ENCODE data around the gene GDF15. TPM values are rescaled to one million over a fixed set of nuclear protein-coding genes. Genes with fewer than 3 reads are reported as not detected.

The GDF15 gene
- total RNA-seq, result 1 to 10 TPM in 1 of 2 donors, under 1 TPM in 1; 0.93 to 2.5 TPM
- 1.0 TPM for polyA plus RNA-seq (ENCODE audit: insufficient read depth, low read depth, low replicate concordance)
- long read RNA-seq, donor 1, partial matches to known transcripts, result 0 of 2 reads
- long read RNA-seq, donor 1, other reads (novel, unspliced or antisense), result 0 of 2 reads
- long read RNA-seq, donor 2, result 0 reads

- peak; percentile 66 for DNase-seq
- 30 to 39% methylated on average over 17 to 33 of the region's 33 CpGs for WGBS, 2 donors
- H3K4me3 ChIP-seq, result no peak within 1 kb of the TSS
These were observed at the start of gene GDF15 for GRCh38 chr19:18385675-18386542. GDF15 (plus strand) TSS chr19:18386158; CDS start chr19:18386190, 32 bp downstream.

DNA sequence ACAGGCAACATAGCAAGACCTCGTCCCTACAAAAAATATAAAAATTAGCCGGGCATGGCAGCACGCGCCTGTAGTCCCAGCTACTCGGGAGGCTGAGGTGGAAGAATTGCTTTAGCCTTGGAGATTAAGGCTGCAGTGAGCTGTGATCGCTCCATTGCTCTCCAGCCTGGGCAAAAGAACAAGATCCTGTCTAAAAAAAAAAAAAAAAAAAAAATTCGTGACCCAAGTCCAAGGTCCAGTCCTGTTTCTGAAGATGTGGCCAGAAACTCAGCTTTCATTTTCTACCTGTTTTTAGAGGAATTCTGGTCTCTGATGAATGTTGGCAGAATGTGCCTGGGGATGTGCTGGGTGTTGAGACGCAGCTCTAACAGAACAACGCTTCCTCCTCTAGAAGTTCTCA lies 47.4 kb upstream of the GDF15 start:
- TF ChIP-seq POLR2A (IDR thresholded peaks at IDR 0.05) (no peak), CTCF (IDR thresholded peaks at IDR 0.05) (no peak)
- Histone ChIP-seq H3K36me3 (ENCODE audit: low read depth, missing control alignments) (no peaks in the 10 kb centered on the region), H3K4me1 (peaks cover 6% of the 10 kb centered on the region), H3K9me3 (no peaks in the 10 kb centered on the region), H3K27me3 (no peaks in the 10 kb centered on the region), H3K27ac (no peak overlapping the region), H3K4me3 (no peak overlapping the region)
- DNase-seq, result no peak
- intact Hi-C loops (cut with DNase I; ENCODE audit: low total_unique reads), result no loop called here
- WGBS, 2 donors, result 51 to 61% methylated on average over 9 of the region's 9 CpGs

More at GRCh38 chr19:18385675-18386542, at the start of gene GDF15:
- Histone ChIP-seq H3K36me3 (ENCODE audit: low read depth, missing control alignments) (no peaks in the 10 kb centered on the region), H3K4me1 (peaks cover 14% of the 10 kb centered on the region), H3K9me3 (no peaks in the 10 kb centered on the region), H3K27me3 (no peaks in the 10 kb centered on the region), H3K27ac (no peak within 1 kb of the TSS)
- intact Hi-C loops (cut with DNase I; ENCODE audit: low total_unique reads), result no loop called here
- peak; percentile 34 to 39 (median 36) for TF ChIP-seq CTCF (IDR thresholded peaks at IDR 0.05)
- no peak for TF ChIP-seq POLR2A (IDR thresholded peaks at IDR 0.05)

GRCh38 chr19:18339723-18340122 lies 46.2 kb upstream of the GDF15 start:
- TF ChIP-seq POLR2A (IDR thresholded peaks at IDR 0.05), result no peak
- TF ChIP-seq CTCF (IDR thresholded peaks at IDR 0.05), result no peak
- no peaks in the 10 kb centered on the region for H3K9me3 ChIP-seq
- intact Hi-C loops (cut with DNase I; ENCODE audit: low total_unique reads), result no loop called here
- WGBS, 2 donors, result 21 to 34% methylated on average over 6 of the region's 6 CpGs
- H3K4me3 ChIP-seq, result peak overlapping the region; percentile 77 to 94
- no peaks in the 10 kb centered on the region for H3K27me3 ChIP-seq
- peak overlapping the region in 1 of 2 donors; percentile 29 for H3K27ac ChIP-seq
- no peak for DNase-seq
- peaks cover 6% of the 10 kb centered on the region for H3K4me1 ChIP-seq
- H3K36me3 ChIP-seq (ENCODE audit: low read depth, missing control alignments), result no peaks in the 10 kb centered on the region

DNA sequence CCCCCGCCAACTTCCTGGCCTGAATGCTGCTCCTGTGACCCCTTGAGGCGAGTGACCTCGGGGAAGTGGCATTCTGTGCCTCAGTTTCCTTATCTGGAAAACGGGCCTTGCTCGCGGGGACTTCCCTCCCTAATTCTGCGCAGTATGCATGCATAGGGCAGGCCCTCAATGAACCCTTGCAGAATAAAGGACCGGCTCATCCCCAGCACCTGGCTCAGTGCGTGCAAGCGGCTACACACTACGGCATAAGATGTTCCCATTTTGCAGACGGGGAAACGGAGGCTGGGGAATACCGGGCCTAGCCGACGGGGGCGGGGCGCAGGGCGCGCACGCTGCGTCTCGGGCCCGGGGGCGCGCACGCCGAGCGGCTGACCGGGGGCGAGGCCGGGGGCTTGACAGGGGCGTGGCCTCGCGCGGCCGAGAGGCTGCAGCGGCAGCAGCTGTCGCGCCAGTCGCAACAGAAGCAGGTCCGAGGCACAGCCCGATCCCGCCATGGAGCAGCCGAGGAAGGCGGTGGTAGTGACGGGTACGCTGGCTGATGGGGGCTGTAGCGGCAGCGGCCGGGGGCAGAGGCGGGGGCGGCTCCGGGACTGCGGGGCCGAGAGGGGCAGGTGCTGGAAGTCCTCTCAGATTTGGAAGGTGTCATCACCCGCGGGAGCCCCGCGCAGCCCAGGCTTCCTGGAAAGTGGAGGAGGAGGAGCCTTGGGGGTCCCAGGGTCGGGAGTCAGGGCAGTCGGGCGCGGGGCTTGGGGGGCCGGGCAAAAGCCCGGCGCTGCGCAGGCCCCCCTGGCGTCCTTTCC lies 45.6 kb upstream of the GDF15 start, which contains the start of gene PGPEP1:
TSS of gene PGPEP1 (plus strand) at position 409 of the 800 bp plus-strand sequence. CDS start at position 493, 84 bp downstream.
- Histone ChIP-seq H3K4me3 (peak within 1 kb of the TSS; percentile 77 to 94), H3K27me3 (no peaks in the 10 kb centered on the region), H3K9me3 (no peaks in the 10 kb centered on the region), H3K27ac (peak within 1 kb of the TSS; percentile 68 to 77), H3K4me1 (peaks cover 6% of the 10 kb centered on the region), H3K36me3 (ENCODE audit: low read depth, missing control alignments) (no peaks in the 10 kb centered on the region)
- intact Hi-C loops (cut with DNase I; ENCODE audit: low total_unique reads), result no loop called here
- DNase-seq, result peak; percentile 76
- TF ChIP-seq CTCF (IDR thresholded peaks at IDR 0.05) (no peak), POLR2A (IDR thresholded peaks at IDR 0.05) (no peak)
- WGBS, 2 donors, result 3 to 5% methylated on average over 28 to 59 of the region's 69 CpGs

All from testis (tissue), 5 donors.